Measurements from ENCODE around the gene CYFIP1.

DNA sequence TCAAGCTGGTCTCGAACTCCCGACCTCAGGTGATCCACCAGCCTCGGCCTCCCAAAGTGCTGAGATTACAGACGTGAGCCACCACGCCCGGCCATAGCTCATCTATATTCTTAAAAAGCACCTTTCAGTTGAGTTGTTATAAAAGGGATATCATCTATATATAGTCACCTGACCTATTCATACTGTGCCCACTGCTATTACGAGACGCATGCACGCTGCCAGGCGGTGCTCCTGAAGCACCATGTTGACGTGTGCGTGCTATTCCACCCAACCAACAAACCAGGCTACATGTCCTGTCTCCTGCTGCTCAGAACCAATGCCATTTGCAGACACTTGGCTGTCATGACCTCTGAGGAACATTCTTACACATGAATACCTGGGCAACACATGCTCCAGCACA is 17.6 kb downstream of the CYFIP1 start:
- TF ChIP-seq, protein P1, sequence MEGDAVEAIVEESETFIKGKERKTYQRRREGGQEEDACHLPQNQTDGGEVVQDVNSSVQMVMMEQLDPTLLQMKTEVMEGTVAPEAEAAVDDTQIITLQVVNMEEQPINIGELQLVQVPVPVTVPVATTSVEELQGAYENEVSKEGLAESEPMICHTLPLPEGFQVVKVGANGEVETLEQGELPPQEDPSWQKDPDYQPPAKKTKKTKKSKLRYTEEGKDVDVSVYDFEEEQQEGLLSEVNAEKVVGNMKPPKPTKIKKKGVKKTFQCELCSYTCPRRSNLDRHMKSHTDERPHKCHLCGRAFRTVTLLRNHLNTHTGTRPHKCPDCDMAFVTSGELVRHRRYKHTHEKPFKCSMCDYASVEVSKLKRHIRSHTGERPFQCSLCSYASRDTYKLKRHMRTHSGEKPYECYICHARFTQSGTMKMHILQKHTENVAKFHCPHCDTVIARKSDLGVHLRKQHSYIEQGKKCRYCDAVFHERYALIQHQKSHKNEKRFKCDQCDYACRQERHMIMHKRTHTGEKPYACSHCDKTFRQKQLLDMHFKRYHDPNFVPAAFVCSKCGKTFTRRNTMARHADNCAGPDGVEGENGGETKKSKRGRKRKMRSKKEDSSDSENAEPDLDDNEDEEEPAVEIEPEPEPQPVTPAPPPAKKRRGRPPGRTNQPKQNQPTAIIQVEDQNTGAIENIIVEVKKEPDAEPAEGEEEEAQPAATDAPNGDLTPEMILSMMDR (IDR thresholded peaks at IDR 0.05; ENCODE audit: insufficient read depth, low read depth, low read length), result no peak
- no peak for TF ChIP-seq EZH2 (IDR thresholded peaks at IDR 0.05; ENCODE audit: insufficient read depth, low read length)

Measured in astrocyte (in vitro differentiated cells and primary cell).